ENCODE data around the gene REX1BD.
A peak's percentile ranks its signal among the peaks of the same experiment; 100 is the strongest.
"Not testable (repeated sequence)": the region's sequence is repeated elsewhere in the genome, so short reads cannot be mapped to it uniquely, and the experiment has no call there.

REX1BD gene

GRCh38 chr19:18577365-18577914 lies 11.2 kb upstream of the REX1BD start:
- DNase-seq (ENCODE audit: low spot score): no peak

GRCh38 chr19:18580311-18580710 lies 8.3 kb upstream of the REX1BD start:
- no peak for DNase-seq (ENCODE audit: low spot score)

GRCh38 chr19:18586306-18586705 lies 2.3 kb upstream of the REX1BD start:
- no peak for DNase-seq (ENCODE audit: low spot score)

- DNase-seq (ENCODE audit: low spot score): no peak
Observed at GRCh38 chr19:18587561-18587960, 1.0 kb upstream of the REX1BD start.

- no peak for DNase-seq (ENCODE audit: low spot score)
Observed at GRCh38 chr19:18587962-18588610, 512 bp upstream of the REX1BD start.

- peak; percentile 70 for DNase-seq (ENCODE audit: low spot score)
Observed at GRCh38 chr19:18589380-18590272, 1.0 kb downstream of the REX1BD start.

- DNase-seq (ENCODE audit: low spot score): no peak
Observed at GRCh38 chr19:18590273-18591272, 2.0 kb downstream of the REX1BD start.

GRCh38 chr19:18591735-18592385 lies 3.3 kb downstream of the REX1BD start:
- no peak for DNase-seq (ENCODE audit: low spot score)

GRCh38 chr19:18592732-18593131 lies 4.1 kb downstream of the REX1BD start:
- DNase-seq (ENCODE audit: low spot score): not testable (repeated sequence)

GRCh38 chr19:18593367-18594095 lies 4.9 kb downstream of the REX1BD start:
- DNase-seq (ENCODE audit: low spot score): no peak

GRCh38 chr19:18594096-18594823 lies 5.7 kb downstream of the REX1BD start:
- DNase-seq (ENCODE audit: low spot score): peak; percentile 93

- DNase-seq (ENCODE audit: low spot score): no peak
Observed at GRCh38 chr19:18594824-18595373, 6.3 kb downstream of the REX1BD start.

GRCh38 chr19:18595475-18595874 lies 6.9 kb downstream of the REX1BD start:
- DNase-seq (ENCODE audit: low spot score): no peak

- no peak for DNase-seq (ENCODE audit: low spot score)
Observed at GRCh38 chr19:18596752-18597157, 8.2 kb downstream of the REX1BD start.

- DNase-seq (ENCODE audit: low spot score): no peak
Observed at GRCh38 chr19:18597809-18598660, 9.4 kb downstream of the REX1BD start.

- DNase-seq (ENCODE audit: low spot score): no peak
Observed at GRCh38 chr19:18599485-18599884, 10.9 kb downstream of the REX1BD start.

- DNase-seq (ENCODE audit: low spot score): not testable (repeated sequence)
Observed at GRCh38 chr19:18600692-18601397, 12.2 kb downstream of the REX1BD start.

- no peak for DNase-seq (ENCODE audit: low spot score)
Observed at GRCh38 chr19:18601875-18602274, 13.3 kb downstream of the REX1BD start.
